ENCODE results near the gene PDZRN4.

- no peak for TF ChIP-seq REST (IDR thresholded peaks at IDR 0.05; ENCODE audit: insufficient replicate concordance, low read depth)
- TF ChIP-seq POLR2AphosphoS5 (IDR thresholded peaks at IDR 0.05; ENCODE audit: low read depth): no peak
- TF ChIP-seq CTCF (IDR thresholded peaks at IDR 0.05; ENCODE audit: insufficient read depth, low read length): no peak
Measured at GRCh38 chr12:41433460-41433859, 245.3 kb downstream of the PDZRN4 start.
